Naive thymus-derived CD8-positive, alpha-beta T cell (primary cell): ENCODE data around the gene C4orf50. TPM values are rescaled to one million over a fixed set of nuclear protein-coding genes. Genes with fewer than 3 reads are reported as not detected.
"Not testable (repeated sequence)": the region's sequence is repeated elsewhere in the genome, so short reads cannot be mapped to it uniquely, and the experiment has no call there.

ENCODE experiments used
- ATAC-seq, 2 donors: fragments of 150-1000 bp; cut with Tn5 transposase in 1 of 2; sonication (Bioruptor Pico), chemical (Tn5 transposase) in 1 of 2; 1 replicate in 1 of 2; 2 replicates in 1 of 2; pipeline ENCODE4 v1.10.0; 2021; ENCODE audit warnings: mild to moderate bottlenecking in 2 of 2, moderate library complexity in 2 of 2
- POLR2A ChIA-PET: fragments of 350-600 bp; sonication (Branson Sonifier 250); formaldehyde crosslinking; loops from one replicate; lab custom pipeline; 2021; ENCODE audit warnings: antibody characterized with exemption; lab: Charles Lee
- DNase-seq, 10 donors: peaks; one replicate each; pipeline versions ENCODE4 v3.0.0 to v3.0.0-alpha.2; 2020 to 2022
- H3K27ac Mint-ChIP-seq, 10 donors: one replicate each; pipeline ENCODE4 v1.8.0; 2020 to 2022; ENCODE audit warnings: mild to moderate bottlenecking in 10 of 10, mixed read lengths in 10 of 10, moderate library complexity in 4 of 10, inconsistent platforms in 1 of 10
- H3K27me3 Mint-ChIP-seq, 5 donors: one replicate each; pipeline ENCODE4 v1.8.0; 2021 to 2022; ENCODE audit warnings: mixed read lengths in 5 of 5
- H3K36me3 Mint-ChIP-seq, 3 donors: one replicate each; pipeline ENCODE4 v1.8.0; 2020 to 2022; ENCODE audit warnings: mixed read lengths in 3 of 3, mild to moderate bottlenecking in 2 of 3, inconsistent platforms in 1 of 3
- H3K4me1 Mint-ChIP-seq, 4 donors: one replicate each; pipeline ENCODE4 v1.8.0; 2021 to 2022; ENCODE audit warnings: mixed read lengths in 4 of 4
- H3K4me3 Mint-ChIP-seq, 10 donors: one replicate each; pipeline ENCODE4 v1.8.0; 2020 to 2022; ENCODE audit warnings: mild to moderate bottlenecking in 10 of 10, mixed read lengths in 10 of 10, moderate library complexity in 6 of 10, inconsistent platforms in 1 of 10
- H3K9me3 Mint-ChIP-seq, 9 donors: one replicate each; pipeline ENCODE4 v1.8.0; 2020 to 2022; ENCODE audit warnings: mixed read lengths in 9 of 9, mild to moderate bottlenecking in 3 of 9, inconsistent platforms in 1 of 9, moderate library complexity in 1 of 9
- polyA plus RNA-seq, 3 donors: library from polyadenylated mRNA; unstranded; fragments of 300-500 nt; fragmentation: Illumina TruSeq; gene quantifications; one replicate each; pipeline ENCODE4 v1.2.3, GENCODE V29; 2021
- total RNA-seq, 8 experiments: library from RNA in 2 of 8; stranded (reverse) in 2 of 8; gene quantifications; one replicate each; pipeline ENCODE4 v1.2.3 and lab custom pipeline; 2021 to 2026

The C4orf50 gene
- total and polyA plus RNA-seq, 5 experiments from 2014 or later, result not detected

- Mint-ChIP-seq H3K27me3 (peaks cover 8 to 54% (median 24%) of the 10 kb centered on the region in 5 donors), H3K4me3 (no peak overlapping the region), H3K4me1 (no peaks in the 10 kb centered on the region), H3K36me3 (peaks cover 0 to 2% (median 0%) of the 10 kb centered on the region in 3 donors), H3K9me3 (no peaks in the 10 kb centered on the region), H3K27ac (peak overlapping the region in 1 of 10 donors; percentile 21)
- ATAC-seq, result no peak
- DNase-seq, result no peak
- POLR2A ChIA-PET, result no interaction called here
These were observed 22.2 kb downstream of the C4orf50 start for GRCh38 chr4:5995901-5996623.

- Mint-ChIP-seq H3K36me3 (no peaks in the 10 kb centered on the region), H3K9me3 (no peaks in the 10 kb centered on the region), H3K4me3 (no peak overlapping the region), H3K27me3 (peaks cover 3 to 54% (median 23%) of the 10 kb centered on the region in 5 donors), H3K4me1 (peaks cover 0 to 2% (median 0%) of the 10 kb centered on the region in 4 donors), H3K27ac (no peak overlapping the region)
- ATAC-seq, result no peak
- DNase-seq, result no peak
- POLR2A ChIA-PET, result no interaction called here
These were observed 24.1 kb downstream of the C4orf50 start for GRCh38 chr4:5993876-5994811.

- H3K9me3 Mint-ChIP-seq, H3K4me1 Mint-ChIP-seq, H3K27ac Mint-ChIP-seq, POLR2A ChIA-PET, H3K36me3 Mint-ChIP-seq, ATAC-seq, DNase-seq, H3K4me3 Mint-ChIP-seq: not testable (repeated sequence)
- peaks cover 2 to 47% (median 21%) of the 10 kb centered on the region in 5 donors for H3K27me3 Mint-ChIP-seq
These were observed 24.9 kb downstream of the C4orf50 start for GRCh38 chr4:5993346-5993745.

- POLR2A ChIA-PET, result no interaction called here
- no peaks in the 10 kb centered on the region for H3K9me3 Mint-ChIP-seq
These were observed 25.4 kb downstream of the C4orf50 start for GRCh38 chr4:5992828-5993321.

GRCh38 chr4:5992171-5992827, 25.9 kb downstream of the C4orf50 start:
- H3K9me3 Mint-ChIP-seq, result no peaks in the 10 kb centered on the region
- H3K27ac Mint-ChIP-seq, result no peak overlapping the region
- H3K36me3 Mint-ChIP-seq, result no peaks in the 10 kb centered on the region
- POLR2A ChIA-PET, result no interaction called here
- H3K4me1 Mint-ChIP-seq, result peaks cover 0 to 4% (median 0%) of the 10 kb centered on the region in 4 donors
- ATAC-seq, result no peak
- no peak overlapping the region for H3K4me3 Mint-ChIP-seq
- DNase-seq, result no peak
- peaks cover 2 to 41% (median 17%) of the 10 kb centered on the region in 5 donors for H3K27me3 Mint-ChIP-seq

More at GRCh38 chr4:5992828-5993321, 25.4 kb downstream of the C4orf50 start:
- Mint-ChIP-seq H3K36me3 (no peaks in the 10 kb centered on the region), H3K4me1 (peaks cover 0 to 2% (median 0%) of the 10 kb centered on the region in 4 donors), H3K27me3 (peaks cover 2 to 43% (median 19%) of the 10 kb centered on the region in 5 donors), H3K4me3 (no peak overlapping the region), H3K27ac (no peak overlapping the region)
- DNase-seq (no peak), ATAC-seq (no peak)

- Mint-ChIP-seq H3K4me1 (peaks cover 0 to 4% (median 0%) of the 10 kb centered on the region in 4 donors), H3K27me3 (peaks cover 2 to 37% (median 13%) of the 10 kb centered on the region in 5 donors), H3K27ac (no peak overlapping the region), H3K4me3 (no peak overlapping the region), H3K9me3 (peaks cover 0 to 1% (median 0%) of the 10 kb centered on the region in 9 donors), H3K36me3 (no peaks in the 10 kb centered on the region)
- POLR2A ChIA-PET, result no interaction called here
- ATAC-seq (no peak), DNase-seq (no peak)
These were observed 26.8 kb downstream of the C4orf50 start for GRCh38 chr4:5991405-5991804.

- H3K27ac Mint-ChIP-seq, result no peak overlapping the region
- H3K27me3 Mint-ChIP-seq, result peaks cover 2 to 29% (median 10%) of the 10 kb centered on the region in 5 donors
- H3K4me3 Mint-ChIP-seq, result no peak overlapping the region
- H3K36me3 Mint-ChIP-seq, result no peaks in the 10 kb centered on the region
- DNase-seq, result no peak
- no peak for ATAC-seq
- POLR2A ChIA-PET, result no interaction called here
- H3K4me1 Mint-ChIP-seq, result peaks cover 0 to 4% (median 0%) of the 10 kb centered on the region in 4 donors
- peaks cover 0 to 2% (median 0%) of the 10 kb centered on the region in 9 donors for H3K9me3 Mint-ChIP-seq
These were observed 27.6 kb downstream of the C4orf50 start for GRCh38 chr4:5990446-5991160.

- Mint-ChIP-seq H3K4me1 (peaks cover 0 to 4% (median 0%) of the 10 kb centered on the region in 4 donors), H3K9me3 (peaks cover 0 to 9% (median 7%) of the 10 kb centered on the region in 9 donors), H3K4me3 (no peak overlapping the region), H3K27me3 (peaks cover 0 to 22% (median 7%) of the 10 kb centered on the region in 5 donors), H3K36me3 (peaks cover 0 to 6% (median 3%) of the 10 kb centered on the region in 3 donors), H3K27ac (no peak overlapping the region)
- POLR2A ChIA-PET, result no interaction called here
- no peak for ATAC-seq
- DNase-seq, result no peak
These were observed 28.7 kb downstream of the C4orf50 start for GRCh38 chr4:5989236-5990225.

- DNase-seq (no peak), ATAC-seq (no peak)
- H3K27me3 Mint-ChIP-seq, result peaks cover 1 to 28% (median 7%) of the 10 kb centered on the region in 5 donors
- peaks cover 0 to 4% (median 0%) of the 10 kb centered on the region in 4 donors for H3K4me1 Mint-ChIP-seq
- POLR2A ChIA-PET, result no interaction called here
- H3K9me3 Mint-ChIP-seq, result peaks cover 3 to 22% (median 20%) of the 10 kb centered on the region in 9 donors
- H3K36me3 Mint-ChIP-seq, result peaks cover 0 to 18% (median 5%) of the 10 kb centered on the region in 3 donors
- H3K4me3 Mint-ChIP-seq, result no peak overlapping the region
- no peak overlapping the region for H3K27ac Mint-ChIP-seq
These were observed 30.0 kb downstream of the C4orf50 start for GRCh38 chr4:5988086-5988845.

GRCh38 chr4:5984843-5985242, 33.4 kb downstream of the C4orf50 start:
- POLR2A ChIA-PET, result no interaction called here
- ATAC-seq (no peak), DNase-seq (no peak)
- no peak overlapping the region for H3K27ac Mint-ChIP-seq
- H3K4me1 Mint-ChIP-seq, result peaks cover 0 to 4% (median 0%) of the 10 kb centered on the region in 4 donors
- H3K27me3 Mint-ChIP-seq, result peaks cover 2 to 34% (median 11%) of the 10 kb centered on the region in 5 donors
- H3K4me3 Mint-ChIP-seq, result no peak overlapping the region
- H3K36me3 Mint-ChIP-seq, result peaks cover 0 to 20% (median 5%) of the 10 kb centered on the region in 3 donors
- peaks cover 4 to 26% (median 22%) of the 10 kb centered on the region in 9 donors for H3K9me3 Mint-ChIP-seq
